Panc1 (cell line): ENCODE measurements around the gene KCNN3.

Source experiments
- CTCF ChIP-seq: fragments of 450-650 bp; IDR thresholded peaks from 2 replicates; pipeline ENCODE4 v1.5.1; 2017; ENCODE audit warnings: mild to moderate bottlenecking
- SIN3A ChIP-seq: IDR thresholded peaks from 2 replicates; pipeline ENCODE4 v1.6.1; 2012; ENCODE audit warnings: low read depth, mild to moderate bottlenecking, low read length, moderate library complexity, borderline replicate concordance; ENCODE audit not compliant: insufficient read depth

DNA sequence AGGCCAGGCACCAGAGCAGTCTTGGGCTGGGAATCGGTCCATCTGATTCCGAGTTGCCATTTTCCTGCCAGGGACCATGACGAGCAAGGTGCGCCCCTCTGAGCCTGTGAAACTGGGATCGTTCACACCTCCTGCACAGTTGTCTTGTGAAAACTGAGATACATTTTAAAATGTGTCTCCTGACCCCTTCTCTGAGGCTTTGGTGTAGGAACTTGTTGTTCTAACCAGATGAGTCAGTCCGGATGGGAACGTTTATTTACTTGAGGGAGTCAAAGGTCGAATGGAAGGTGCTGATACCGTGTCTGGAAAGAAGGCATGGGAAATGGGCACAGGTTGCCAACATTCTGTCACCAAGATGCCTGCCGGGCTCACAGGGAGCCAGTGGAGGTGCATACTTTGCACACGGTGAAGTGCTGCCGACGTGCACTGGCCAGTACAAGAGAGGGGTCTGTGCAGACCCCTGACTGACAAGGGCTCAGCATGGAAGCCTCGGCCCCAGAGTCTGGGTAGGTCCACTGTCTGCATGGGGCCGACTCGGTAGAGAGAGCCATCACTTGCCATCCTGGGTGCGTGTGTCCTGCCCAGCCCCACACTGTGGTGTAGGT lies 7.4 kb upstream of the KCNN3 start:
- TF ChIP-seq CTCF: no peak
- no peak for TF ChIP-seq SIN3A
